Forelimb muscle (tissue), 1 donor: ENCODE results near the gene CRTAP. TPM values are rescaled to one million over a fixed set of nuclear protein-coding genes. Genes with fewer than 3 reads are reported as not detected.
"Not testable (repeated sequence)": the region's sequence is repeated elsewhere in the genome, so short reads cannot be mapped to it uniquely, and the experiment has no call there.

ENCODE experiments used
- DNase-seq: peaks from one replicate; pipeline ENCODE4 v3.0.0-alpha.2; 2013; ENCODE audit warnings: low read depth
- polyA plus RNA-seq: library from polyadenylated mRNA; unstranded; fragments of 120-200 nt; gene quantifications from one replicate; pipeline ENCODE4 v1.2.1, GENCODE V29; 2013; ENCODE audit not compliant: insufficient read length

The CRTAP gene
- polyA plus RNA-seq, 1 donor: 164 TPM

DNA sequence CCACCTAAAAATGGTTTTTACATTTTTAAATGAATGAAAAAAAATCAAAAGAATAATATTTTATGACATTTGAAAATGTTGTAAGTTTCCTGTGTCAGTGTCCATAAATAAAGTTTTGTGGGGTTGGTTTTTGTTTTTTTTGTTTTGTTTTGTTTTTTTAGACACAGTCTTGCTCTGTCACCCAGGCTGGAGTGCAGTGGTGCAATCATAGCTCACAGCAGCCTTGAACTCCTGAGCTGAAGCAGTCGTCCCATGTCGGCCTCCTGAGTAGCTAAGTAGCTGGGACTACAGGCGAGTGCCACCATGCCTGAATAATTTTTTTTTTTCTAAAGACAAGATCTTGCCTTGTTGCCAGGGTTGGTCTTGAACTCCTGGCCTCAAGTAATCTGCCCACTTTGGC, 14.1 kb upstream of the CRTAP start:
- no peak for DNase-seq

DNA sequence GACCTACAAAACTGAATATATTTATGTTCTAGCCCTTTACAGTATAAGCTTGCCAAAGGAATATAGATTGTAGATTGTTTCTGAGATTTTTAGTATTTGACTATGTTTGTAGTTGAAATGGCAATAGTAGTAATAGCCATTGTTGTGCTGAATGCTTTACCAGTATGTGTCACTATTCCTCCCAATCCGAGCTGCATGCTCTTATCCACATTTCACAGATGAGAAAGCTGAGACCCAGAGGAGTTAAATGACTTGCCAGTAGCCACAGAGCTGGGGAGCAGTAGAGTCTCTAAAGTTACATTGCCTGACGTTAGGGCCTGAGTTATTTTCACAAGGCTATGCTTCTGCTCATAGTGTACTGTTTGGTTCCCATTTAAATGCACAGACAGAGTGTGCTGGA, 13.6 kb upstream of the CRTAP start:
- DNase-seq: no peak

DNA sequence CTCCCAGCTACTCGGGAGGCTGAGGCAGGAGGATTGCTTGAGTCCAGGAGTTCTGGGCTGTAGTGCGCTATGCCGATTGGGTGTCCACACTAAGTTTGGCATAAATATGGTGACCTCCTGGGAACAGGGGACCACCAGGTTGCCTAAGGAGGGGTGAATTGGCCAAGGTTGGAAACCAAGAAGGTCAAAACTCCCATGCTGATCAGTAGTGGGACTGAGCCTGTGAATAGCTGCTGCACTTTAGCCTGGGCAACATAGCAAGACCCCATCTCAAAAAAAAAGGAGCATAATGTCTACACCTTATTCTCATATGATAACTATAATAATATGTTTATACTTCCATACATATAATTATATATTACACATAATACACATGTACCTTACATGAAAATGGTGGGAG, 10.8 kb upstream of the CRTAP start:
- no peak for DNase-seq

DNA sequence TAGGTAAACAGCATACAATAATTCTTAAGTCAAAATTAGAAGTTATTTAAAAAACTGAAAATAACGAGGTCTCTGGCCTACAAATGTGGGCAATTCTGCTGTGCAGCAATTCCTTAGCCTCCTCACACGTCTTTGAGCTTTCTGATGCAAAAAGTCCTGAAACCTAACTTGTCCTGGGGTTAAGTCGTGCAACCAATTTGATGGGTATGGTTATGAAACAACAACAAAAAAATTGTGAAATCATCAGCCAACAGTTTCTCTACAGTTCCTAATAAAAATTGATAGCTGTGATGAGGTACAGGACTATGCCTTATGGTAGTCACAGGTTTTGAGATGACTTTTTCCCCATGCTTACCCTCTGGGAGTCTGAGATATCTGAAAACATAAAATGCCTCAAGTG, 10.3 kb upstream of the CRTAP start:
- DNase-seq: no peak

DNA sequence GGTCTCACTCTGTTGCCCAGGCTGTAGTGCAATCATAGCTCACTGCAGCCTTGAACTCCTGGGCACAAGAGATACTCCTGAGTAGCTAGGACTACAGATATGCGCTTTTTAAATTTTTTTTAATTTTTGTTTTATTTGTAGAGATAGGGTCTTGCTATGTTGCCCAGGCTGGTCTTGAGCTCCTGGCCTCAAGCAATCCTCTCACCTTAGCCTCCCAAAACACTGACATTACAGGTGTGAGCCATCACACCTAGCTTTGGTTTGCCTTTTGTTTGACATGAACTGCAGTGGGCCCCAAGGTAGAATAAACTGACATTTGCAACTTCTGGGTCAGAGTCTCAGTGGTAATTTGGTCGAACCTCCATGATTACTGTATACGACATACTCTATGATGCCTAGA, 9.0 kb upstream of the CRTAP start:
- no peak for DNase-seq

DNA sequence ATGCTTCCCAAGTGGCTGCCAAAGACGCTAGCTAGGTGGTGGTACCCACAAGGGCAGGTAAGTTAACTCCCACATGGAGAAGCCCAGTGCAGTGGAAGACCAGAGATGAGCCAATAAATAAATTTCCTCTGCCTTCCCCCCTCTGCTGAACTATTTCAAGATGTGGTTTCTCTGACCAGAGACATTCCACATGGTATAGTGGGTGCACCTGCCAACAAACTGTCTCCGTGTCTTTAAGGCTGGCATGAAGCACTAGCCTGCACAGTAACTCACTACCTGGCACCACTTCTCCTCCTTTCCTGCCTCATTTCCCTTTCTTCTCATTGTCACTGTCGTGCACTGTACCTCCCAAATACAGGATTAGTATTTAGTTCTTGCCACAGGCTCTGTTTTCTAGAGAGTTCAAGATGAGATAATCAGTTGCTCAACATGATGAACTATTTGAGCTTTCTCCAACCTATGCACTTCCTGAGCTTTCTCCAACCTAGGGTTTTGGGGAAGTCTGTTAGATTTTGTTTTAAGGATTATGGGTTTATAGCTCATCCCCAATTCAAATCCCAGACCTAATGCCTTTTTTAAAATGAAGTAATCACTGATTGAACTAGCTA, 8.4 kb upstream of the CRTAP start:
- no peak for DNase-seq

DNA sequence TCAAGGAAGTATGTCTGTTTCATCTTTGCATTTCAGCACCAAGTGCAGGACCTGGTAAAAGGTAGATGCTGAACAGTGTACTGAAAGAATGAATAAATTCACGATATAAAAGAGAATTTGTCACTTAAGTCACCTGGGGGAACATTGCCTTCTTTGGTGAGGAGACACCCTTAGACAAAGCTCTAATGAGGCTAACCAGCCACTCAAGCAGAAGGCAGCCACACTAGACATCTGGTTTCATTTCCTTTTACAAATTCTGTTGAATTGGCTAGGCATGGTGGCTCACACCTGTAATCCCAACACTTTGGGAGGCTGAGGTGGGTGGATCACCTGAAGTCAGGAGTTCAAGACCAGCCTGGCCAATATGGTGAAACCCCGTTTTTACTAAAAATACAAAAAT, 7.0 kb upstream of the CRTAP start:
- not testable (repeated sequence) for DNase-seq

DNA sequence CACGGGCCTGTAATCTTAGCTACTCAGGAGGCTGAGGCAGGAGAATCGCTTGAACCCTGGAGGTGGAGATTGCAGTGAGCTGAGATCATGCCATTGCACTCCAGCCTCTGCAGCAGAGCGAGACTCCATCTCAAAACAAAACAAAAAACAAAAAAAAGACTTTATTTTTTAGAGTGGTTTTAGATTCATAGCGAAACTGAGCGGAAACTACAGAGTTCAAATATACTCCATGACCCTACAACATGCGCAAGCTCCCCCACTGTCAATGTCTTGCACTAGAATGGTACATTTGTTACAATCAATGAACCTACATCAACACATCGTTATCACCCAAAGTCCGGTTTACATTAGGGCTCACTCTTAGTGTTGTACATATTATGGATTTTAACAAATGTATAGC, 2.2 kb upstream of the CRTAP start:
- DNase-seq: no peak

DNA sequence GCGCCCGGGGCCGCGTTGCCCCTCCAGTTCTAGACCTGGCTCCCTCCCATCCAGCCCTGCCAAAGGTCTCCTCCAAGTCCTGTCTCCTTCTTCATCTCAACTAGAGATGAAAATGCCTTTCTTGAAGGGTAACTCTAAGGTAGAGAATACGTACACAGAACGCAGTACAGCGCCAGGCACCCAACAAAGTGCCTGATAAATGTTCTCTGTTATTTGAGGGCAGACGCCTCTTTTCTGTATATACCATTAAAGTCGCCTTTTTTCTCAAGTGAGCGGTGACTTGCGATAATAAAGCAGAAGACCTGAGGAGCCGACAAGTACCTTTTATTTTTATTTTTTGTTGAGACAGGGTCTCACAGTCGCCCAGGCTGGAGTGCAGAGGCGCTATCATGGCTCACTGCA, 809 bp downstream of the CRTAP start:
- no peak for DNase-seq

DNA sequence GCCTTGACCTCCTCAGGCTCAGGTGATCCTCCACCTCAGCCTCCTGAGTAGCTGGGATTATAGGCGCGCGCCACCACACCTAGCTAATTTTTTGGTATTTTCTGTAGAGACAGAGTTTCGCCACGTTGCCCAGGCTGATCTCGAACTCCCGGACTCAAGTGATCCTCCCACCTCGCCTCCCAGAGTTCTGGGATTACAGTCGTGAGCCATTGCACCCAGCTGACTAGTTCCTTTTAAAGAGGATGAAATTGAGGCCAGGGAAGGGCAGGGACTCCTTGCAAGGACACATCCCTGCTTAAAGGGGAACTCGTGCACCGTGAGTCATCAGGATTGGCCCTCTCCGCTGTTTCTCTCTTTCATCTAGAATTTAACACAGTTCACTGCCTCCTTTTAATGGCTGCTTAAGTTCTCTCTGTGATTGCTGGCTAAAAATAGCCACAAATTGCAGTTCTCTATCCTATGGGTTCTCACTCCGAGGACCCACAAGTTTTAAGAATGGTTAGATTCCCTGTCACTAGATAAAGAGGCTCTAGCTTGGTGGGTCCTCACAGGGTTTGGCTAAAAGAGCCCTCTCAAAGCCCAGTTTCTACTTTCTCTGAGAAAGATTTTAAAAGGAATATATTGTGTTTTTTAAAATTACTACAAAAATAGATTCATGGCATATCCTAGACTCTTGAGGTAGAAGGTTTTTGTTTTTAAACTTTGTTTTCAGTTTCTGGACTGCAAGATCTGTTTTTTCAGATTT, 1.4 kb downstream of the CRTAP start:
- DNase-seq: no peak

DNA sequence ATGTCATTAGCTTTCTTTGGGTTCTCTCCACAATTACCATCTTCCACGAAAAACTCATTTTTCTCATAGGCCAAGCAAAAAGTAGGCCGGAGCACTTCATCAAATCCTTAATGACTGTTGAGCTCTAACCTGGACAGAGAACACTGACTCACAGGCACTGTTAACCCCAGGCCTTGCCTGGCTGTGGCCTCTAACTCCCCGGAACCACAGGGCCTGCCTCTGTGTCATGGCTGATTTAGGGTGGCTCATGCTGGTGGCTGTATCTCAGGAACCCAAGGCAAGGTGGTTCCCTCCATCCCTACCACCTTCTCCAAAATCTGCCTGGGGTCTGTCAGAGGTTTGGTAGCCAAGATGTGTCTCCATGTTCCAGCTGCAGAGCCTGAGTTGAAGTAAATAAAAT, 3.6 kb downstream of the CRTAP start:
- no peak for DNase-seq

DNA sequence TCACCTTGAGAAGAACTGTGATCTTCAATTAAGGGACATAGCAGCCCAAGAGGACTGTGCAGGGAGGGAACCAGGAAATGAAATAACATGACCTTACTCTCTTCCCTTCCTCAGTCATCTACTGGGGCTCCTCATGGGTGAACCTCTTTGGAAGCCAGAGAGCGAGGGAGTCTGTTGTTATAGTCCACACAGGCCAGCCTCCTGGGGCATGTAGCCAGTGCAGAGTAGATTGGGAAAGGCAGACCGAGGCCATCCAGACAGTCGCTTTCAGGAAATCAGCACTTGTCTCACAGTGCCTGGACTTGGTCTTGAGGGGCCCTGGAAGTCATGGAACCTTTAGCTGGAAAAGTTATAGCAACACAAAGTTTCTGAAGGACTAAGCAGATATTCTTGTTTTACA, 6.1 kb downstream of the CRTAP start:
- DNase-seq: no peak

DNA sequence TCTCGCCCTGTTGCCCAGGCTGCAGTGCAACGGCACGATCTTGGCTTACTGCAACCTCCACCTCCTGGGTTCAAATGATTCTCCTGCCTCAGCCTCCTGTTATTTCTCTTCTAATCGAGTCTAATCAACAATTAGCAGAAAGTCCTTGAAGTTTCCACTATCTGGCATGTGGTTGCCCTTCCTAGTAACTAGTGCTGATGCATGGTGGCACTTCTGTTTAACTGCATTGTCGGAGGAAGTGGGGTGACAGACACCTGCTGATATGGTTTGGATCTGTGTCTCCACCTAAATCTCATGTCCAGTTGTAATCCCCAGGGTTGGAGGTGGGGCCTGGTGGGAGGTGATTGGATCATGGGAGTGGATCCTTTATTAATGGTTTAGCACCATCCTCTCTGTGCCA, 9.2 kb downstream of the CRTAP start:
- no peak for DNase-seq

DNA sequence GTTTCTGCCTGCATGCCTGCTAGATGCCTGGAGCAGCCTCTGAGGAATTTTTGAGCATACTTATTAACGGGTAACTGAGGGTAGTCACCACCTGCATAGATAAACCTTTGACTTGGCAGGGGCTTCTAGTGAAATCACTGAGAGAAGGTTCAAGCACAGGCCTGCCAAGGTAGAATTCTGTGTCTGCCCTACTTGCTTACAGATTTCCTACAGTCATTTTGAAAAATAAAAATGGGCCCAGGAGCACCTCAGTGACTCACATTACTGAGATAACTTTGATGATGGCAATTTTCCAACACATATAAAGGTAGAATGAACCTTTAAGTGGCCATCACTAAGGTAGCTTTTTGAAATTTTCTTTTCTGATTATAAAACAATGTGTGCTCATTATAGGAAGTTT, 10.8 kb downstream of the CRTAP start:
- no peak for DNase-seq

DNA sequence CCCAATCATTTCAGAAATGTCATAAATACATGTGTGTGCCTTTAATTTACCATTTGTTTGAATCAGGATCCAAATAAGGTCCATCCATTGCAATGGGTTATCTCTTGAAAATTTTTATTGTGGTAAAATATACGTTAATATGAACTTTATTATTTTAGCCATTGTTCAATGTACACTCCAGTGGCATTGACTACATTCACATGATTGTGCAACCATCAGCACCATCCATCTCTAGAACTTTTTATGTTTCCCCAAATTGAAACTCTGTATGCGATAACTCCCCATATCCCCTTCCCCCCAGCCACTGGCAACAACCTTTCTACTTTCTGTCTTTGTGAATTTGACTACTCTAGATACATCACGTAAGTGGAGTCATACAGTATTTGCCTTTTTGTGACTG, 12.0 kb downstream of the CRTAP start:
- no peak for DNase-seq

DNA sequence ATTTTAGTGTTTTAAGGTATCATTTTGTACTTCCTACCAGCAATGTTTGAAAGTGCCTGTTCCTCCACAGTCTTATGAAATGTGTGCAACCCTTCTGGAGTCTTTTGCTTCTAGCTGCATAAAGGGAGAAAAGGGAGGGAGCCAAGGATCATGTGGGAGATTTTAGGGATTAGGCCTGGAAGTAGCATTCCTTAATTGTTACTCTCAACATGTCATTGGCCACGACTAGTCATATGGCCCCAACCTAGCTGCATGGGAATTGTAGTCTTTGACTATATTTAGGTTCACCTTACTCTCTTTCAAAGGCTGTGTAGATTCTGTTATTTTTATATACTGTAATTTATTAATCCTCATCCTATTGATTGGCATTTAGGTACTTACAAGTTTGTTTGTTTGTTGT, 14.9 kb downstream of the CRTAP start:
- DNase-seq: no peak

DNA sequence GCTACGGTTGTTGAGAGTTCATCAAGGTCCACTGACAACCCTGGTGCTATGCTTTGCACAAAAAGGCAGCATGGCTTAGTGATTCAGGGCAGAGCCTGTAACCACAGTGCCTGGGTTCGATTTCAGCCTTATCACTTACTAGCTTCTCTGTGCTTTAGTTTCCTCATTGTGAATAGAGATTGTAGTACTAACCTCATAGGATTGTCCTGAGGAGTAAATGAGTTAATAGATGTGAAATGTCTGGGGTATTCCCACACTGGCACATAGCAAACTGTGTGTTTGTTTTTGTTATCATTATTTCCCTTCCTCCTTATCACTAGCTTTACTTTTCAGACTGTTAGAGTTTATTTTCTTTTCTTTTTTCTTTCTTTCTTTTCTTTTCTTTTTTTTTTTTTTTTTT, 16.3 kb downstream of the CRTAP start:
- no peak for DNase-seq

DNA sequence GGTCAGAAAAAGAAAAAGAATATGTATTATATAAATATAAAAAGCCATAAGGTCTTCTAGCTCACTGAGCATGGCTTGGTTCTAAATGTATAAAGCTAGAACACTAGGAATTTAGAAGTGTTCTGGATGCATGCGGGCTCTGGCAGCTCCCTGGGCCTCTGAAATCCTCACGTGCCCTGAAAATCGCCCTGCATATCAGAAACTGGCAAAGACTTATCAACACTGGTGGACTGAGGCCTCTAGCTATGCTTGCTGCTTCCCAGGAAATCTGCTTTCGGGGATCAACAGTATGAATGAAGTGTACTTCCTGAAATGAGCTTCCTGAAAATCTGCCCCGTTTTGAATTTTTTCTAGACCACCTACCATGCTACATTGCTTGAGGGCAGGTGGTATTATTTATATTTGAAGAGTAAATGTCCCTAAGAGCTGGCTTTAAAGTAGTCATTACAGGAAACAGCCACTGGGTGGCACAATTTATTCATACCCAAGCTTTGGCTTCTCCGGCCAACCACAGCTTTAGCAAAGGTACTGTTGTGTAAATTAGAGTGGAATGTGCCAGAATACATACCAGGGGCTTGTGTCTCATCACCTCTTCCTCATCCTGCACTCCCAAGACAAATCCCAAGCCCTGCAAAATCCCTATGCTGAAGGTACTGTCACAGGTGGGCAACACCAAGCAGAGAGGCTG, 17.7 kb downstream of the CRTAP start:
- no peak for DNase-seq

DNA sequence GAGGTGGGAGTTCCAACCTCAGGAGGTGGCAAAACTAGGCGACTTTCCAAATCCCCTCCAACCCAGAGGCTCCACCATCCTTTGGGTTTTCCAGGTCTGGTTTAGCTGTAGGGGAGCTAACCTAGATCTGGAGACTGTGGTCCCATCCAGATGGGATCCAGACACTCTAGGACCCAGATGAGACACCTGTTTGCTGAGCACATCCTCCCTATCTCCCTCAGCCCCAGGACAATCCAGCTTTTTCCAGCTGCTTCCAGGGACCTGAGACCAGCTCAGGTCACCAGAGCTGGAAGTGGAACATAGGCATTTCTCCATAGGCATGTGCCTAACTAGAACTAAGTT, 18.2 kb downstream of the CRTAP start:
- DNase-seq: no peak

DNA sequence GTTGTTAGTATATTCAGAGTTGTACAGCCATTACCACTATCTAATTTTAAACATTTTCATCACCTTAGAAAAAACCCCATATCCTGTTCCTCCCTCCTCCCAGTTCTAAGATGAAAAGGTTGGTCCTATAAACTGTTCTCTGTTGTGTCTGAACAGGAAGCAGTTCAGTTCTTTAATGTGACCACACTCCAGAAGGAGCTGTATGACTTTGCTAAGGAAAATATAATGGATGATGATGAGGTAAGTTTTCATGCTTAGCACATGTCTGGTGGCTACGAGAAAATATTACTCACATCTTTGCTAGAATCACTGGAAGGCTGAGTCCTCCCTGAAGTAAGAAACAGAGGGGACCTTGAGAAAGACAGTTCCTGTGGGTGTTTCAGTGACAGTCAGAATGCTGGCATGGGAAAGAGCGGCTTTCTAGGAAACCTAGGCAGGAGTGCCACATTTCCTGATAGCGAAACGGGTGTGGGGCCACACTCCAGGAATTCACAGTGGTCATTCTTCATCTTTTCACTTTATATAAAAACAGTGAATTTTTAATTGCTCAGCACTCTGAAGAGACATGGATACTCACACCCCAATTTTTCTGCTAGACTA, 20.3 kb downstream of the CRTAP start:
- no peak for DNase-seq

DNA sequence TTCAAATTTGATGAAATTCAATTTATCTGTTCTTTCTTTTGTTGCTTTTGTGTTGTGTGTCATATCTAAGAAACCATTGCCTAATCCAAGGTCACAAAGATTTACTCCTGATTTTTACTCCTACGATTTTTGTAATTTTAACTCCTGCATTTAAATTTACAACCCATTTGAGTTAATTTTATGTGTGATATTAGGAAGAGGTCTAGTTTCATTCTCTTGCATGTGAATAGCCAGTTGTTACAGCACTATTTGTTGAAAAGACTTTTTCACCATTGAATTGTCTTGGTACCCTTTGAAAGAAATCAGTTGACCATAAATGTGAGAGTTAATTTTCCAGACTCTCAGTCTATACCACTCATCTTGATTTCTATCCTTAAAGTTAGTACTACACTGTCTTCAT, 23.9 kb downstream of the CRTAP start:
- no peak for DNase-seq

DNA sequence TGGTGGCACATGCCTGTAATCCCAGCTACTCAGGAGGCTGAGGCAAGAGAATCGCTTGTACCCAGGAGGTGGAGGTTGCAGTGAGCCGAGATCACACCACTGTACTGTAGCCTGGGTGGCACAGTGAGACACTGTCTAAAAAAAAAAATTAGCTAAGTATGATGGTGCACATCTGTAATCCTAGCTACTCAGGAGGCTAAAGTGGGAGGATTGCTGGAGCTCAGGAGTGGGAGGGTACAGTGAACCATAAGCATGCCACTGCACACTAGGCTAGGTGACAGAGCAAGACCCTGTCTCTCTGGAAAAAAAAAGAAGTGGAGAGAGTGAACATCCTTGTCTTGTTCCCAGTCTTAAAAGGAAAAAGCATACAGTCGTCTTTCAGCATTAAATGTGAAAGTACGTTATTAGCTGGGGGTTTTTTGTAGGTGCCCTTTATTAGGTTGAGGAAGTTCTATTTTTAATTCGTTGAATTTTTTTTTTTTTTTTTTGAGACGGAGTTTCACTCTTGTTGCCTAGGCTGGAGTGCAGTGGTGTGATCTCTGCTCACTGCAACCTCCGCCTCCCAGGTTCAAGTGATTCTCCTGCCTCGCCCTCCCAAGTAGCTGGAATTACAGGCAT, 25.3 kb downstream of the CRTAP start:
- not testable (repeated sequence) for DNase-seq

DNA sequence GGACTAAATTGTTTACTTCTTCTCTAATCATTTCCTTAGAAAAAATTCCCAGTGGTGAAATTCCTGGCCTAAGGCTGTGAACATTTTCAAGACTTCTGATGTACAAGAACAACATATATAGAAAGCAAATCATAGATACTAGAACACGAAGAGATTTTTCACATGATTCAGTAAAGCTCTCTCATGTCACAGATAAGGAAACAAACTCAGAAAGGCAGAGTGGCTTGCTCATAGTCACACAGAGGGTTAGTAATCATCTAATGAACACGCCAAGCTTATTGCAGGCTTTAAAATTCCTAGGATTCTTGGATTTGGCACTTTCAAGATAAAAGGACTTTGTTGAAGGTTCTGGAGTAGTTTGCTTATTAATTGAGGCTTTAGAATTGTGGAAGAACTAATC, 26.2 kb downstream of the CRTAP start:
- DNase-seq: no peak
